Ishikawa (cell line): Measurements from ENCODE around the gene ZNF345.
A peak's percentile ranks its signal among the peaks of the same experiment; 100 is the strongest.

Source experiments
- CEBPB ChIP-seq: IDR thresholded peaks from 2 replicates; pipeline ENCODE4 v1.6.1; 2012
- CREB1 ChIP-seq: IDR thresholded peaks from 2 replicates; pipeline ENCODE4 v1.6.1; 2012; ENCODE audit warnings: low read depth
- EGR1 ChIP-seq: IDR thresholded peaks from 2 replicates; pipeline ENCODE4 v1.6.1; 2012
- EP300 ChIP-seq: IDR thresholded peaks from 2 replicates; pipeline ENCODE4 v1.6.1; 2012; ENCODE audit warnings: borderline replicate concordance
- FOXM1 ChIP-seq: IDR thresholded peaks from 2 replicates; pipeline ENCODE4 v1.6.1; 2012; ENCODE audit warnings: low read depth, borderline replicate concordance
- NFIC ChIP-seq: IDR thresholded peaks from 2 replicates; pipeline ENCODE4 v1.6.1; 2012
- RAD21 ChIP-seq: IDR thresholded peaks from 2 replicates; pipeline ENCODE4 v1.6.1; 2012; ENCODE audit warnings: low read depth
- REST ChIP-seq: IDR thresholded peaks from 2 replicates; pipeline ENCODE4 v1.6.1; 2012; ENCODE audit warnings: low read depth, mild to moderate bottlenecking
- TAF1 ChIP-seq: IDR thresholded peaks from 2 replicates; pipeline ENCODE4 v1.6.1; 2012; ENCODE audit warnings: low read depth, mild to moderate bottlenecking
- TCF12 ChIP-seq: IDR thresholded peaks from 2 replicates; pipeline ENCODE4 v1.6.1; 2012; ENCODE audit warnings: low read depth
- TEAD4 ChIP-seq: IDR thresholded peaks from 2 replicates; pipeline ENCODE4 v1.6.1; 2012
- USF1 ChIP-seq: IDR thresholded peaks from 2 replicates; pipeline ENCODE4 v1.6.1; 2012
- YY1 ChIP-seq: IDR thresholded peaks from 2 replicates; pipeline ENCODE4 v1.6.1; 2012; ENCODE audit warnings: low read depth
- ZBTB7A ChIP-seq: IDR thresholded peaks from 2 replicates; pipeline ENCODE4 v1.6.1; 2012; ENCODE audit warnings: low read depth
- TF ChIP-seq, protein P1 (sequence below): IDR thresholded peaks from 2 replicates; pipeline ENCODE4 v1.6.1; 2012

ZNF345 gene

GRCh38 chr19:36837176-36837905, 13.3 kb upstream of the ZNF345 start:
- no peak for TF ChIP-seq EGR1
- no peak for TF ChIP-seq FOXM1
- TF ChIP-seq TCF12 = no peak
- no peak for TF ChIP-seq CEBPB
- TF ChIP-seq TEAD4 = no peak
- TF ChIP-seq YY1 = no peak
- TF ChIP-seq ZBTB7A = no peak
- no peak for TF ChIP-seq USF1
- TF ChIP-seq, protein P1, sequence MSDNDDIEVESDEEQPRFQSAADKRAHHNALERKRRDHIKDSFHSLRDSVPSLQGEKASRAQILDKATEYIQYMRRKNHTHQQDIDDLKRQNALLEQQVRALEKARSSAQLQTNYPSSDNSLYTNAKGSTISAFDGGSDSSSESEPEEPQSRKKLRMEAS = no peak
- no peak for TF ChIP-seq CREB1

DNA sequence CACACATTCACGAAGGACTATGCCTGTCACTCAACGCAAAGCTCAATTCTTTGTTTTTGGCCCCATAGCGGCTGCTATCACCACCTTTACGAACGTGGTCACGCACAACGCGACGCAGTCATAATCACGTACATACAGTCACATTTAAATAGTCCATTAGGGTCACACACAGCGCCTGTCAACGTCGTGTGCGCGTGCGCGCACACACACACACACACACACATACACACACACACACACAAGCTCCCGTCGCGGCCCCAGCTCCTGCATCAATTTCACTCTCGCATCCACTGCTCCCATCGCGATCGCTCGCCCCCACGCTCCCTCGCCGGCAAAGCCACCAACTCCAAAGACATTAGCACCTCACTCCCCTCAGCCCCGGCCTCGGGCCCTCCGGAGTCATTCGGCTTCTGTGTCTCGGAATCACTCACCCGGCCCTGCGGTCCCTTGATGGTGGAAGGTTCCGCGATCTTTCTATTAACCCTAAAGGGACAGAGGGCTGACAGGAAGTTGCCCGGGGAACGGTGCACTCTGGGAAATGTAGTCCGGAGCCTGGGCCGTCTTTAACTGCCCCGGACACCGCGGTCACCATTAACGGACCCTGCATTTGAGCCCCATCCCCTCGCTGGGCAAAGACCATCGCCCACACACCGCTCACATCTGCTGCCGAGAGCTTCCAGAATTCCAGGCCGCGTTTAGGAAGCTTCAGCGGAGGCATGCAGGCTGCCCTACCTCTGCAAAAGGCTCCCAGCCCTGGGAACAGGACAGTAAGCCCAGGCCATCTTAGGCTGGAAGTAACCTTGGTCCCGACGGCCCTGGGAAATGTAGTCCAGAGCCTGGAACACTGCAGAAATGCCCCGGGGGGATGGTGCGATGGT, 12.5 kb upstream of the ZNF345 start, which contains the start of gene ZNF790:
Gene ZNF790, minus strand, starts transcription at position 482 of the 878 bp plus-strand sequence. CDS start 12,768 bp downstream, outside the sequence.
- TF ChIP-seq CREB1 = 0 out of 2 replicates have a peak, but pooled peaks have one; percentile 3
- TF ChIP-seq TAF1 = peak; percentile 35; the same call in 1 of the 2 replicates
- TF ChIP-seq REST = no peak
- TF ChIP-seq USF1 = peak; percentile 12; the same call in 1 of the 2 replicates
- peak; percentile 58; the same call in 1 of the 2 replicates for TF ChIP-seq YY1
- TF ChIP-seq, protein P1 = peak; percentile 47
- no peak for TF ChIP-seq ZBTB7A

- TF ChIP-seq YY1 (no peak), REST (no peak), NFIC (no peak), TAF1 (no peak; the same call in 1 of the 2 replicates), CEBPB (no peak), RAD21 (no peak), FOXM1 (no peak), TEAD4 (no peak), CREB1 (no peak), ZBTB7A (no peak), EGR1 (no peak), TCF12 (no peak), USF1 (no peak)
These were observed 11.8 kb upstream of the ZNF345 start for GRCh38 chr19:36838784-36839324.

- TF ChIP-seq REST (no peak), RAD21 (no peak), EP300 (no peak), TAF1 (no peak), FOXM1 (no peak), YY1 (no peak), EGR1 (no peak), NFIC (no peak), TEAD4 (no peak), ZBTB7A (no peak), TCF12 (no peak), CEBPB (no peak), CREB1 (no peak), USF1 (no peak)
- TF ChIP-seq, protein P1 = no peak
These were observed 2.7 kb upstream of the ZNF345 start for GRCh38 chr19:36847968-36848367.
